Kidney epithelial cell (primary cell): ENCODE measurements around the gene MGME1. TPM values are rescaled to one million over a fixed set of nuclear protein-coding genes. Genes with fewer than 3 reads are reported as not detected.

ENCODE experiments used
- DNase-seq: peaks from one replicate; pipeline ENCODE4 v3.0.0-alpha.2; 2010; ENCODE audit warnings: low read depth
- H3K27me3 ChIP-seq: 2 replicates; pipeline ENCODE4 v1.6.0; 2011; ENCODE audit warnings: low read length; ENCODE audit not compliant: control insufficient read depth, insufficient read depth
- H3K36me3 ChIP-seq: 2 replicates; pipeline ENCODE4 v1.5.1; 2011; ENCODE audit warnings: low read length; ENCODE audit not compliant: control insufficient read depth, insufficient read depth
- H3K4me3 ChIP-seq: 2 replicates; pipeline ENCODE4 v1.5.1; 2011; ENCODE audit warnings: low read depth, mild to moderate bottlenecking, control low read depth, low read length
- CTCF ChIP-seq: IDR thresholded peaks from 2 replicates; pipeline ENCODE4 v1.5.1; 2011; ENCODE audit warnings: mild to moderate bottlenecking, moderate library complexity, low read length, control low read depth, inconsistent platforms; ENCODE audit not compliant: insufficient read depth, poor library complexity, severe bottlenecking
- total RNA-seq: library from RNA; depleted of rRNA; stranded (reverse); fragments of >200 nt; gene quantifications from 2 replicates; pipeline ENCODE4 v1.2.3, GENCODE V29; 2015

Gene MGME1
- total RNA-seq, 1 donor from 2014 or later = 15.2 TPM

DNA sequence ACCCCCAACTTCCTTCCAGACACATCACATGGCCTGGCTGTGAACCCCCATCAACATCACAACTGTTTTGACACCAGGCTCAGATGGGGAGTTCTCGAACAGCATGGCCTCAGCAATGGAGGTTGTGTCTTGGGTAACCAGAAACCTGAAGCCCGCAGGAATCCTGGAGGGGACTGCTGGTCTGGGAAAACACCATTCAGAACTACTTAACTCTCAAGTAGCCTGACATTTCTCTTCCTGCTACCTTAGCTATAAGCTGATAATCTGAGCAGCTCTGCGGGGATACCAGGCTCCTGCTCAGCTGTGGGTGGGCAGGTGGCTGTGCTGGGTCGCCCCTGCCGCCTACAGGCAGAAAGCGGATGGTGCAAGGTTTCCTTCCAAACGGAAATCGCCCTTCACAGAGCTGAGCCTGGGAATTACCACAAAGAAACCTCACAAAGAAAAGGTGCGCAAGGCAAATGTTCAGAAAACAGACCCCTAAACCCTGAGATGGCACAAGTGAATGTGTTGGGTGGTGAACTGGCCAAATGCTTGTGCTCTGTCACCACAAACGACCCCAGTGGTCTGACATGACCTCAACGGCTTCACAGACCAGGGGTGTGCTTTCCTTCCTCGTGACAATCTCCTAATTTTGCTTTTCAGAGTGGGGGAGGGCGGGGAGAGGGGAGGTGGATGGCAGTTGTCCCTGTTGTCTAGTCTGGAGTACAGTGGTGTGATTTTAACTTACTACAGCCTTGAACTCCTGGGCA, 29.8 kb upstream of the MGME1 start:
- peaks cover 2% of the 10 kb centered on the region for H3K36me3 ChIP-seq
- DNase-seq = no peak
- peak; percentile 89 for TF ChIP-seq CTCF
- no peak overlapping the region for H3K4me3 ChIP-seq
- no peaks in the 10 kb centered on the region for H3K27me3 ChIP-seq

DNA sequence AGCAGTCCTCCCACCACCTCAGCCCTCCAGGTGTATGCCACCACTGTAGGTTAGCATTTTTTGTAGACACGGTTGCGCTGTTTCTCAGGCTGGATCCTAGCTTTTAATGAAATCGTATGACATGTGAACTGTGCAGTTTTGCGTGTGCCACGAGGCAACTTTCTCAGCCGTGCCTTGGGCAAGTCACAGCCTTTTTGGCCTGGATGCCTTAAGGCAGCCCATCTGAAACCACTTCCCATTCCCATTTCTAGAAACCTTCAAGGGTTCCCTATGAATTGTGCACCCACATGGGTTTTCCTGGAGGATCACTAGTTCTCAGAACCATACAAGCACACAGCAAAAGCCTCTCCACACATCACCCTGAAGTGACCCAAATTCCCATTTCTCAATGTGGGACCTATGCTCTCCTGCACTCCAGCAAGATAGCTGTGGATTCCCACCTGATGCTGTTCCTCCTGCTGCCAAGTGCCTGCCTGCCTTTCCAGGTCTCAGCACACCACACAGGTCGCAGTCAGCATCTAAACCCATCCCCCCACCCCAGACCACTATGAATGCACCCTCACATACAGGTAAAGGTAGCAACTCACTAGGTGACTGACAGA, 29.1 kb upstream of the MGME1 start:
- peaks cover 2% of the 10 kb centered on the region for H3K36me3 ChIP-seq
- TF ChIP-seq CTCF = no peak
- no peak for DNase-seq

GRCh38 chr20:17940224-17940971, 28.4 kb upstream of the MGME1 start:
- H3K27me3 ChIP-seq = no peaks in the 10 kb centered on the region
- TF ChIP-seq CTCF = no peak
- peaks cover 2% of the 10 kb centered on the region for H3K36me3 ChIP-seq
- DNase-seq = no peak
- no peak overlapping the region for H3K4me3 ChIP-seq

More for the DNA sequence above, 29.1 kb upstream of the MGME1 start:
- Histone ChIP-seq H3K27me3 (no peaks in the 10 kb centered on the region), H3K4me3 (no peak overlapping the region)

DNA sequence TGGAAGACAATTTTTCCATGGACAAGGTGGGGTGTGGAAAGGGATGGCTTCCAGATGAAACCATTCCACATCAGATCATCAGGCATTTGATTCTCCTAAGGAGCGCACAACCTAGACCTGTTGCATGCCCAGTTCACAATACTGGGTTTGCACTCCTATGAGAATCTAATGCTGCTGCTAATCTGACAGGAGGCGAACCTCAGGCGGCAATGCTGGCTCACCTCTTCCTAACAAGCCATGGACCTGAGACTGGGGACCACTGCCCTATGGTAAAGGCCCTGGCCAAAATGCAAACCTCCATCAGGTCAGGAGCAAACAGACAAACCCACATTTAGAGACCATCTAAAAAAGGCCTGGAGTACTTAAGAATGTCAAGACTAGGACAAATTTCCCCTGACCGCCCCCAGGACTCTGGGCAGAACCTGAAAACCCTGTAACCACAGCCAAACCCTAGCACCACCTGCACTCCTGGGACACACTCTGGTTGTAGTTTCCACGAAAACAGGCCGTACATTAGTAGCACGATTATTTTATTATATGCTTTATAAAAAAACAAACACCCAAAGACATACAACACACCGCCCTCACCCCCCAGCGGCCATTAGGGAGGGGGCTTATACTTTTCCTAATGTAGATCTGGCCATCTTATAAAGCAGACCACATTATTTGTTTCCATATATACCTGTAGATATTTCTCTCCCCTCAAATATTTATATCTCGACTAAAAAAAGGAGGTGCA, 27.6 kb upstream of the MGME1 start:
- peaks cover 4% of the 10 kb centered on the region for H3K36me3 ChIP-seq
- no peak overlapping the region for H3K4me3 ChIP-seq
- TF ChIP-seq CTCF = no peak
- no peaks in the 10 kb centered on the region for H3K27me3 ChIP-seq
- no peak for DNase-seq

DNA sequence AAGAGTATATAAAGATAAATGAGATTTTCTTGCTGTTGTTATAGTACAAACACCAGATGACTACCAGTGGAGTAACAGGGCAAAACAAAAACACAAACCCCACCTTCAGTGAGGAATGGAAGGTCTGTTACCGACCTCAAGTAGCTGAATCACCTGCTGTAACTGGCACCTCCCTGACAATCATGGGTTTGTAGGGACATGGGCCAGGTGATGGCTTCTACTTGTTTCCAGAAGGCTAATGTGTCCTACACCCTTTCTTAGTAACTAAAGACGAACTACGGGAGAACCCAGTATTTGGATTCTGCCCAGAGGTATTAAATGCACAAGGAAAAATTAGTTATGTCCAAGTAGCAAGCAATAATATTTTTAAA, 27.0 kb upstream of the MGME1 start:
- H3K4me3 ChIP-seq = no peak overlapping the region
- no peaks in the 10 kb centered on the region for H3K27me3 ChIP-seq
- no peak for DNase-seq
- no peak for TF ChIP-seq CTCF
- H3K36me3 ChIP-seq = peaks cover 4% of the 10 kb centered on the region
